ENCODE measurements around the gene POFUT1.
"Not testable (repeated sequence)": the region's sequence is repeated elsewhere in the genome, so short reads cannot be mapped to it uniquely, and the experiment has no call there.

Gene POFUT1

DNA sequence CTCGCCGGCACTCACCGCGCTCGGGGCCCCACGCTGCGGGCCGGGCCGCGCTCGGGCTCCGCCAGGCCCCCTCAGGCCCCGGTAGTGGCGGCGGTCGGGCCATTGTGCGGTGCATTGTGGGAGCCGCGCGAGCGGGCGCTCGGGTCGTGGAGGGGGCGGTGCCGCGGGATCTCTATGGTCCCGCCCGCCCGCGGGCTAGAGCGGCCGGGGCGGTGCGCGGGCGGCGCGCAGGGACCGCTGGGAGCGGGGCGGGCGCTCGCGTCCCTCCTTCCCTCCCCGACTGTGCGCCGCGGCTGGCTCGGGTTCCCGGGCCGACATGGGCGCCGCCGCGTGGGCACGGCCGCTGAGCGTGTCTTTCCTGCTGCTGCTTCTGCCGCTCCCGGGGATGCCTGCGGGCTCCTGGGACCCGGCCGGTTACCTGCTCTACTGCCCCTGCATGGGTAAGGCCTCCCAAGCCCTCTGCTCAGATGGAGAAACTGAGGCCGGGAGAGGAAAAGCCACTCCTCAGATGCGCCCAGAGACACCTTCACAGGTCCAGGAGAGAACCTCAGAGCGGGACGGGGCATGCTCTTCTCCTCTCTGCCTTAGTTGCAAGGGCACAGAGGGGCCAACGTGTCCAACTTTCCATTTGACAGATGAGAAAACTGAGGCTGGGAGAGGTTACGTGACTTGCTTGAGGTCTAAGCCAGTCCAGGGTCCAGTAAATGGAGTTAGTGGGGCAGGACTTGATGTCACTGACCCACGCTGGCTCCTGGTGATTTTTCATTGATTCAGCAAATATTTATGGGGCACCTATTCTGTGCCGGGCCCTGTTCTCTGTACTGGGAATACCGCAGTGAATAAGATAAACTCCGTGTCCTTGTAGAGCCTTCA, at the start of gene POFUT1, which contains the start of gene PLAGL2:
Gene POFUT1, plus strand, starts transcription at position 255 of the 873 bp plus-strand sequence. Its CDS starts 62 bp downstream, at position 317.
Gene PLAGL2, minus strand, starts transcription at position 118 of the 873 bp plus-strand sequence. CDS start 5,565 bp downstream, outside the sequence.
- peak; percentile 95 for DNase-seq

DNA sequence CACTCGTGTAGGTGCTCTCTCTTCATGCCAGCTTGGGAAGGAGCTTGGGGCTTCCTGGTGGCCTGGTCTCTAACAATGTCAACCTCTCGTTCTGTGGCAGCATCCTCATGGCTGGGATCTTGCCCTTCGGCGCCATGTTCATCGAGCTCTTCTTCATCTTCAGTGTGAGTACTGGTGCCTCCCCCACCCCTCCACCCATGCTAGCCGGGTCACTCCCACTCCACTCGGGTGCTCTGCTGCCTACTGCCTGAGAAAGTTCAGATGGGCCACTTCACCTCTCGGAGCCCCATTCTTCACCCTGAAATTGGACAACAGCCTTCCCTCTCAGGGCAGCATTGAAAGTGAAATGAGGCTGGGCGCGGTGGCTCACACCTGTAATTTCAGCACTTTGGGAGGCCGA, 49.3 kb upstream of the POFUT1 start:
- no peak for DNase-seq

DNA sequence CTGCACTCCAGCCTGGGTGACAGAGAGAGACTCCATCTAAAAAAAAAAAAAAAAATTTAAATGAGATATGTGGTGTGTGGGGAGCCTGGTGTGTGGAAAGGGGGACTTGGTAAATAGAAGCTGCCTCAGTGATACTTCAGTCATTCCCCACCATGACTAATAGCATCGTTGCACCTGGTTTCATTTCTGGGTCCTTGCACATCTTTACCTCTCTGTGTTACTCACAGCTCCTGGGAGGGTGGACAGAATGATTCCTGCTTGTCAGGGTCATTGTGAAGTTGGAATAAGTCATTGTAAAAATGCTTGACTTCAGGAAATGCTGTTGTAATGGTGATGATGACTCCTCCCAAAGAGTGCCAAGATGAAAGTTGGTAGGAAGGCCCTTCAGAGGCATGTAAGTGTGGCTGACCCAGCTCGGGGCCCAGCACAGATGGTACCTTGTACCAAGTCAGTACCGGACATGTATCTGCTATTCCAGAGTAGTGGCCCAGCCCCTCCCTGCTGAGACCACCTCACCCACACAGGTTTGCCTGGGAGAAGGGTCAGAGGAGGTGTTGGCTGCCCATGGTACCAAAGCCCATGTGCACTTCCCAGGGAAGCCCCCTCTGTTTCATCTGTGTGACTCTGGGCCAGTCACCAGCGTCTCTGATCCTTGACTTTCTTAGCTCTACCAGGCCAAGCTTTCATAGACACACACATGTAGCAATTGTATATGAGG, 48.6 kb upstream of the POFUT1 start:
- DNase-seq: no peak

DNA sequence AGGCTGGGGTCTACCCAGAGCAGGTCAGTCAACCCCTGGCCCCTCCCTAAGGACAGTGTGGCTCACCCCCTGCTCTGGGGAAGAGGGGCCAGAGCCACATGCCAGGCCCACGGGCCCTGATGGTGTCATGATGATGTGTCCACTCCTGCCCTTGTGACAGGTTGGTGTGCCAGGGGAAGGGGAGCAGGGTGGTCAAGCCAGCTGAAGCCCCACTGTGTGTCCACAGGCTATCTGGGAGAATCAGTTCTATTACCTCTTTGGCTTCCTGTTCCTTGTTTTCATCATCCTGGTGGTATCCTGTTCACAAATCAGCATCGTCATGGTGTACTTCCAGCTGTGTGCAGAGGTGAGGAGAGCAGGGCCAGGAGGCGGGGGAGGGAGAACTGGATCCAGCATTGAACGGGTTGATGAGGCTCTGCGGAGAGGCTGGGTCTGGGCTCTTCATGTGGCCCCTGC, 47.9 kb upstream of the POFUT1 start:
- DNase-seq: no peak

- no peak for DNase-seq
Observed at GRCh38 chr20:32160341-32160740, 47.3 kb upstream of the POFUT1 start.

DNA sequence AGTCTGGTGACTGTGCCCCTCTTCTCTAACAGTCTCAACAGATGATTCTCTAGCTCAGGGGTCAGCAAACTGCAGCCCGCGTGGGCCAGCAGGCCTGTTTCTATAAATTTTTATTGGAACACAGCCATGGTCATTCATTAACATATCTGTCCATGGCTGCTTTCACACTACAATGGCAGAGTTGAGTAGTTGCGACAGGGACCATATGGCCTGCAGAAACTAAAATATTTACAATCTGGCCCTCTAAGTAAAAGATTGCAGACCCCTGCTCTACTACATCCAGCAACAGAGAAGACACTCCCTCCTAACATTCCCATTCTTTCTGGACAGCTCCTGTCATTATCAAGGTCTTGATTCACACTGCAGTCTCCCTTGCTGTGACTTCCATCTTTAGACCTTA, 45.3 kb upstream of the POFUT1 start:
- no peak for DNase-seq

DNA sequence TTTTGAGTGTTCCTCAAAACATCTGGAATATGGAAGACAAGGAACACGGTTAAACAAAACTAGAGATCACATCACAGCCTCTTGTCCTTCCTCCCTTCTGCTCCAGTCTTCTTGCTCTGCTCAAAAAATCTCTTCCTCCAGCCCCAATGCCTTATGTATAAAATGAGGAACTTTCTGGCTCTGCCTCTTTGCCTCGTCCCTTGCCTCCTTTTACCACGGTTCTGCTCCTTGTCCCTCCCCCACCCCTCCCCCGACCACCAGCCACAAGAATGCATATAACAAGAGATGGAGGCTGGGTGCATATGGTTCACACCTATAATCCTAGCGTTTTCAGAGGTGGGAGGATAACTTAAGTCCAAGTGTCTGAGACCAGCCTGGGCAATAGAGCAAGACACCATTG, 43.7 kb upstream of the POFUT1 start:
- DNase-seq: no peak

GRCh38 chr20:32164984-32165735, 42.5 kb upstream of the POFUT1 start:
- no peak for DNase-seq

- DNase-seq: no peak
Observed at GRCh38 chr20:32165836-32166545, 41.7 kb upstream of the POFUT1 start.

DNA sequence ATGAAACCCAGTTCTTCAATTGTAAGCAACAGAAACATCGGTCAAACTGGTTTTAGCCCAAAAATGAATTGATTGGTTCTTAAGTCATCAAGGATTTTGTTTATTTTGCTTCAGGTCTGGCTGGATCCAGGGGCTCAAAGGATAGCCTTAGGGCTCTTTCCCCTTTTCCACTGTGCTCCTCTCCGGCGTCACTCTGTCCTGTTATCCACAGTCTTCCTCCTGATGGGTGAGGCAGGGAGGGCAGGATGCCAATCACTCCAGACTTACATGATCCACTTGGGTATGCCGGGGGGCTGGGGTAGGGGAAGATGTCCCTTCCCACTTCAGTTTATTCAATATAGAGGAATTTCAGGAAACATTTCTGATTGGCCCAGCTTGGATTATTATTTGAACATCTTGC, 40.1 kb upstream of the POFUT1 start:
- DNase-seq: no peak

- DNase-seq: no peak
Observed at GRCh38 chr20:32168184-32168910, 39.3 kb upstream of the POFUT1 start.

GRCh38 chr20:32177696-32178095, 30.0 kb upstream of the POFUT1 start:
- not testable (repeated sequence) for DNase-seq

- DNase-seq: no peak
Observed at GRCh38 chr20:32179515-32179914, 28.2 kb upstream of the POFUT1 start.

GRCh38 chr20:32179934-32180333, 27.7 kb upstream of the POFUT1 start:
- DNase-seq: no peak

DNA sequence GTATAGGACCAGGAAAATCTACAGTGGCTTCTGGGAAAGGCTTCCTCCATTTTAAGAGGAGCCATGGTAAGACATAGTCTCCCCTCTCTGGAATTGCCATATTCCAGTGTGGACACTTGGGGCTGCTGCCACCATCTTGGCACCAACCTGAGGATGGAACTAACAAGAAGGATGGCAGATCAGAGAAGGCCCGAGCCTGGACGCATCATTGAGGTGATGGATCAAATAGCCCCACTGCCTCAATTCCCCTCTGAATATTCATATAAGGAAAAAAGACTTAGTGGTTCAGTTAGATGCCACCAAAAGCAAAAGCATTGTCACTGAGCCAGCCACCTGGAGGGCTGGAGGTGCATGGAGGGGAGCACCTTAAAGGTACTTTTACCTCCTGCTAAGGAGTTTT, 26.1 kb upstream of the POFUT1 start:
- no peak for DNase-seq

- DNase-seq: no peak
Observed at GRCh38 chr20:32183947-32184635, 23.6 kb upstream of the POFUT1 start.

GRCh38 chr20:32184961-32185603, 22.6 kb upstream of the POFUT1 start:
- no peak for DNase-seq

- no peak for DNase-seq
Observed at GRCh38 chr20:32186506-32186905, 21.2 kb upstream of the POFUT1 start.

- DNase-seq: no peak
Observed at GRCh38 chr20:32188376-32189122, 19.1 kb upstream of the POFUT1 start.

- no peak for DNase-seq
Observed at GRCh38 chr20:32189123-32189410, 18.6 kb upstream of the POFUT1 start.
